HL-60 (cell line): ENCODE data around the gene ERLEC1.

Experiments used
- GABPA ChIP-seq: IDR thresholded peaks from 2 replicates; pipeline ENCODE4 v1.6.1; 2012; ENCODE audit warnings: low read depth
- POLR2AphosphoS5 ChIP-seq: IDR thresholded peaks from 2 replicates; pipeline ENCODE4 v1.6.1; 2012; ENCODE audit warnings: low read depth
- SPI1 ChIP-seq: IDR thresholded peaks from 2 replicates; pipeline ENCODE4 v1.6.1; 2012; ENCODE audit warnings: low read depth, mild to moderate bottlenecking, borderline replicate concordance
- TF ChIP-seq, protein P1 (sequence below): IDR thresholded peaks from one replicate; pipeline ENCODE4 v1.5.1; 2011; ENCODE audit warnings: low read length, control low read depth, inconsistent platforms; ENCODE audit not compliant: insufficient read depth
- TF ChIP-seq, protein P2 (sequence below): IDR thresholded peaks from 2 replicates; pipeline ENCODE4 v1.6.1; 2012; ENCODE audit warnings: low read depth; ENCODE audit not compliant: insufficient replicate concordance

DNA sequence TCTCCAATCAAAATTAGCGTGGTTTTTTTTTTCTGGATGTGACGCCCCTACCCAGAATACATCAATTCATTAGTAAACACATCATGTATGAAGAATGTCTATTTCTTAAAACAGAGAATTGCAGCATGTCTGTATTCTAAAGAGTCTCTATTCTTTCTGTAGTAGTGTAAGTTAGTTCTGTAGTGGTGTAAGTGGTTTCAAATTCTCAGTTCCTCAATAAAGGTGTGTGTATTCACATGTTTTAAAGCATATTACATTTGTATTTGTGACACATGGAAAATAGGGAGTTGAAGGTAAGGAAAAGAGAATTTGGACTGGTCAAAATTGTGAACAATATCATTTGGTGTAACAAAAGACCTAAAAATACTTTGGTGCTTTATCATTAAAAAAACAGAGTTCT lies 80.9 kb downstream of the ERLEC1 start:
- TF ChIP-seq, protein P1, sequence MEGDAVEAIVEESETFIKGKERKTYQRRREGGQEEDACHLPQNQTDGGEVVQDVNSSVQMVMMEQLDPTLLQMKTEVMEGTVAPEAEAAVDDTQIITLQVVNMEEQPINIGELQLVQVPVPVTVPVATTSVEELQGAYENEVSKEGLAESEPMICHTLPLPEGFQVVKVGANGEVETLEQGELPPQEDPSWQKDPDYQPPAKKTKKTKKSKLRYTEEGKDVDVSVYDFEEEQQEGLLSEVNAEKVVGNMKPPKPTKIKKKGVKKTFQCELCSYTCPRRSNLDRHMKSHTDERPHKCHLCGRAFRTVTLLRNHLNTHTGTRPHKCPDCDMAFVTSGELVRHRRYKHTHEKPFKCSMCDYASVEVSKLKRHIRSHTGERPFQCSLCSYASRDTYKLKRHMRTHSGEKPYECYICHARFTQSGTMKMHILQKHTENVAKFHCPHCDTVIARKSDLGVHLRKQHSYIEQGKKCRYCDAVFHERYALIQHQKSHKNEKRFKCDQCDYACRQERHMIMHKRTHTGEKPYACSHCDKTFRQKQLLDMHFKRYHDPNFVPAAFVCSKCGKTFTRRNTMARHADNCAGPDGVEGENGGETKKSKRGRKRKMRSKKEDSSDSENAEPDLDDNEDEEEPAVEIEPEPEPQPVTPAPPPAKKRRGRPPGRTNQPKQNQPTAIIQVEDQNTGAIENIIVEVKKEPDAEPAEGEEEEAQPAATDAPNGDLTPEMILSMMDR: no peak
- TF ChIP-seq GABPA (no peak), POLR2AphosphoS5 (no peak), SPI1 (no peak)
- TF ChIP-seq, protein P2, sequence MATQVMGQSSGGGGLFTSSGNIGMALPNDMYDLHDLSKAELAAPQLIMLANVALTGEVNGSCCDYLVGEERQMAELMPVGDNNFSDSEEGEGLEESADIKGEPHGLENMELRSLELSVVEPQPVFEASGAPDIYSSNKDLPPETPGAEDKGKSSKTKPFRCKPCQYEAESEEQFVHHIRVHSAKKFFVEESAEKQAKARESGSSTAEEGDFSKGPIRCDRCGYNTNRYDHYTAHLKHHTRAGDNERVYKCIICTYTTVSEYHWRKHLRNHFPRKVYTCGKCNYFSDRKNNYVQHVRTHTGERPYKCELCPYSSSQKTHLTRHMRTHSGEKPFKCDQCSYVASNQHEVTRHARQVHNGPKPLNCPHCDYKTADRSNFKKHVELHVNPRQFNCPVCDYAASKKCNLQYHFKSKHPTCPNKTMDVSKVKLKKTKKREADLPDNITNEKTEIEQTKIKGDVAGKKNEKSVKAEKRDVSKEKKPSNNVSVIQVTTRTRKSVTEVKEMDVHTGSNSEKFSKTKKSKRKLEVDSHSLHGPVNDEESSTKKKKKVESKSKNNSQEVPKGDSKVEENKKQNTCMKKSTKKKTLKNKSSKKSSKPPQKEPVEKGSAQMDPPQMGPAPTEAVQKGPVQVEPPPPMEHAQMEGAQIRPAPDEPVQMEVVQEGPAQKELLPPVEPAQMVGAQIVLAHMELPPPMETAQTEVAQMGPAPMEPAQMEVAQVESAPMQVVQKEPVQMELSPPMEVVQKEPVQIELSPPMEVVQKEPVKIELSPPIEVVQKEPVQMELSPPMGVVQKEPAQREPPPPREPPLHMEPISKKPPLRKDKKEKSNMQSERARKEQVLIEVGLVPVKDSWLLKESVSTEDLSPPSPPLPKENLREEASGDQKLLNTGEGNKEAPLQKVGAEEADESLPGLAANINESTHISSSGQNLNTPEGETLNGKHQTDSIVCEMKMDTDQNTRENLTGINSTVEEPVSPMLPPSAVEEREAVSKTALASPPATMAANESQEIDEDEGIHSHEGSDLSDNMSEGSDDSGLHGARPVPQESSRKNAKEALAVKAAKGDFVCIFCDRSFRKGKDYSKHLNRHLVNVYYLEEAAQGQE: no peak
